IMR-90 (cell line): ENCODE results near the gene ZNF397.
"Not testable (repeated sequence)": the region's sequence is repeated elsewhere in the genome, so short reads cannot be mapped to it uniquely, and the experiment has no call there.

Experiments
- CEBPB ChIP-seq: IDR thresholded peaks from 2 replicates; pipeline ENCODE4 v1.6.1; 2012; ENCODE audit warnings: low read depth, low read length, improper control_type of control experiment
- CHD1 ChIP-seq: IDR thresholded peaks from 2 replicates; pipeline ENCODE4 v1.6.1; 2012; ENCODE audit warnings: low read depth, low read length, improper control_type of control experiment
- MAFK ChIP-seq: IDR thresholded peaks from 2 replicates; pipeline ENCODE4 v1.6.1; 2012; ENCODE audit warnings: low read depth, low read length, improper control_type of control experiment
- MAZ ChIP-seq: IDR thresholded peaks from 2 replicates; pipeline ENCODE4 v1.6.1; 2012; ENCODE audit warnings: low read depth, mild to moderate bottlenecking, low read length, improper control_type of control experiment, moderate library complexity, borderline replicate concordance
- MXI1 ChIP-seq: IDR thresholded peaks from 2 replicates; pipeline ENCODE4 v1.6.1; 2012; ENCODE audit warnings: low read depth, mild to moderate bottlenecking, low read length, moderate library complexity, borderline replicate concordance
- POLR2A ChIP-seq: IDR thresholded peaks from 2 replicates; pipeline ENCODE4 v1.6.1; 2012; ENCODE audit warnings: mild to moderate bottlenecking, low read depth, low read length
- RAD21 ChIP-seq: IDR thresholded peaks from 2 replicates; pipeline ENCODE4 v1.6.1; 2012; ENCODE audit warnings: low read length, improper control_type of control experiment
- RCOR1 ChIP-seq: IDR thresholded peaks from 2 replicates; pipeline ENCODE4 v1.6.1; 2012; ENCODE audit warnings: mild to moderate bottlenecking, low read length, improper control_type of control experiment; ENCODE audit not compliant: insufficient replicate concordance
- RFX5 ChIP-seq: IDR thresholded peaks from 2 replicates; pipeline ENCODE4 v1.8.0; 2012; ENCODE audit warnings: low read depth, mild to moderate bottlenecking, low read length, moderate library complexity
- SMC3 ChIP-seq: fragments of 150-350 bp; IDR thresholded peaks from 2 replicates; pipeline ENCODE4 v1.6.1; 2016; ENCODE audit warnings: low read depth, mild to moderate bottlenecking, antibody characterized with exemption, low read length, moderate library complexity
- TF ChIP-seq, protein P1 (sequence below): conservative IDR thresholded peaks from 2 replicates; pipeline ENCODE4 v1.5.1; 2012; ENCODE audit warnings: mild to moderate bottlenecking, low read depth, low read length, improper control_type of control experiment
- TF ChIP-seq, protein P2 (sequence below): fragments of 150-350 bp; IDR thresholded peaks from 2 replicates; pipeline ENCODE4 v1.6.1; 2017; ENCODE audit warnings: mild to moderate bottlenecking, antibody characterized with exemption, low read length, low read depth

DNA sequence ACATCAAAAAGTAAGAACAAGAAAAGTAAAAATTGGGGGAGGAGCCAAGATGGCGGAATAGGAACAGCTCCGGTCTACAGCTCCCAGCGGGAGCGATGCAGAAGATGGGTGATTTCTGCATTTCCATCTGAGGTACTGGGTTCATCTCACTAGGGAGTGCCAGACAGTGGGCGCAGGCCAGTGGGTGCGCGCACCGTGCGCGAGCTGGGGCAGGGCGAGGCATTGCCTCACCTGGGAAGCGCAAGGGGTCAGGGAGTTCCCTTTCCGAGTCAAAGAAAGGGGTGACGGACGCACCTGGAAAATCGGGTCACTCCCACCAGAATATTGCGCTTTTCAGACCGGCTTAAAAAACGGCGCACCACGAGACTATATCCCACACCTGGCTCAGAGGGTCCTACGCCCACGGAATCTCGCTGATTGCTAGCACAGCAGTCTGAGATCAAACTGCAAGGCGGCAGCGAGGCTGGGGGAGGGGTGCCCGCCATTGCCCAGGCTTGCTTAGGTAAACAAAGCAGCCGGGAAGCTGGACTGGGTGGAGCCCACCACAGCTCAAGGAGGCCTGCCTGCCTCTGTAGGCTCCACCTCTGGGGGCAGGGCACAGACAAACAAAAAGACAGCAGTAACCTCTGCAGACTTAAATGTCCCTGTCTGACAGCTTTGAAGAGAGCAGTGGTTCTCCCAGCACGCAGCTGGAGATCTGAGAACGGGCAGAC, 34.9 kb upstream of the ZNF397 start:
- TF ChIP-seq, protein P1, sequence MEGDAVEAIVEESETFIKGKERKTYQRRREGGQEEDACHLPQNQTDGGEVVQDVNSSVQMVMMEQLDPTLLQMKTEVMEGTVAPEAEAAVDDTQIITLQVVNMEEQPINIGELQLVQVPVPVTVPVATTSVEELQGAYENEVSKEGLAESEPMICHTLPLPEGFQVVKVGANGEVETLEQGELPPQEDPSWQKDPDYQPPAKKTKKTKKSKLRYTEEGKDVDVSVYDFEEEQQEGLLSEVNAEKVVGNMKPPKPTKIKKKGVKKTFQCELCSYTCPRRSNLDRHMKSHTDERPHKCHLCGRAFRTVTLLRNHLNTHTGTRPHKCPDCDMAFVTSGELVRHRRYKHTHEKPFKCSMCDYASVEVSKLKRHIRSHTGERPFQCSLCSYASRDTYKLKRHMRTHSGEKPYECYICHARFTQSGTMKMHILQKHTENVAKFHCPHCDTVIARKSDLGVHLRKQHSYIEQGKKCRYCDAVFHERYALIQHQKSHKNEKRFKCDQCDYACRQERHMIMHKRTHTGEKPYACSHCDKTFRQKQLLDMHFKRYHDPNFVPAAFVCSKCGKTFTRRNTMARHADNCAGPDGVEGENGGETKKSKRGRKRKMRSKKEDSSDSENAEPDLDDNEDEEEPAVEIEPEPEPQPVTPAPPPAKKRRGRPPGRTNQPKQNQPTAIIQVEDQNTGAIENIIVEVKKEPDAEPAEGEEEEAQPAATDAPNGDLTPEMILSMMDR: not testable (repeated sequence)
- not testable (repeated sequence) for TF ChIP-seq POLR2A, CEBPB, RAD21, SMC3, MAZ, RCOR1, MXI1, MAFK, RFX5, CHD1
- TF ChIP-seq, protein P2, sequence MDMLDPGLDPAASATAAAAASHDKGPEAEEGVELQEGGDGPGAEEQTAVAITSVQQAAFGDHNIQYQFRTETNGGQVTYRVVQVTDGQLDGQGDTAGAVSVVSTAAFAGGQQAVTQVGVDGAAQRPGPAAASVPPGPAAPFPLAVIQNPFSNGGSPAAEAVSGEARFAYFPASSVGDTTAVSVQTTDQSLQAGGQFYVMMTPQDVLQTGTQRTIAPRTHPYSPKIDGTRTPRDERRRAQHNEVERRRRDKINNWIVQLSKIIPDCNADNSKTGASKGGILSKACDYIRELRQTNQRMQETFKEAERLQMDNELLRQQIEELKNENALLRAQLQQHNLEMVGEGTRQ: not testable (repeated sequence)
